Activated T-cell treated with anti-CD3 and anti-CD28 coated beads, Interleukin-2, amount 50 U/mL, for 72 hours (primary cell): ENCODE results near the gene GNG3. TPM values are rescaled to one million over a fixed set of nuclear protein-coding genes. Genes with fewer than 3 reads are reported as not detected.
"Not testable (repeated sequence)": the region's sequence is repeated elsewhere in the genome, so short reads cannot be mapped to it uniquely, and the experiment has no call there.

ENCODE experiments used
- ATAC-seq, 2 donors: fragments of 150-1000 bp; cut with Tn5 transposase; replicated peaks in 1 of 2; 2 replicates each; pipeline ENCODE4 v1.10.0; 2021; ENCODE audit warnings: moderate library complexity in 2 of 2, mild to moderate bottlenecking in 1 of 2
- DNase-seq, 2 donors: peaks; one replicate each; pipeline ENCODE4 v3.0.0; 2021 to 2022; ENCODE audit warnings: mixed read lengths in 1 of 2
- H3K27ac Mint-ChIP-seq: one replicate; pipeline ENCODE4 v1.8.0; 2022; ENCODE audit warnings: mild to moderate bottlenecking, moderate library complexity, mixed read lengths
- H3K27me3 Mint-ChIP-seq: one replicate; pipeline ENCODE4 v1.8.0; 2022; ENCODE audit warnings: low read depth, mixed read lengths
- H3K36me3 Mint-ChIP-seq, 2 donors: one replicate each; pipeline ENCODE4 v1.8.0; 2022; ENCODE audit warnings: mixed read lengths in 2 of 2, mild to moderate bottlenecking in 1 of 2; ENCODE audit not compliant: insufficient read depth in 2 of 2
- H3K4me1 Mint-ChIP-seq: one replicate; pipeline ENCODE4 v1.8.0; 2022; ENCODE audit warnings: low read depth, mixed read lengths
- H3K4me3 Mint-ChIP-seq, 2 donors: one replicate each; pipeline ENCODE4 v1.8.0; 2022; ENCODE audit warnings: mild to moderate bottlenecking in 2 of 2, mixed read lengths in 2 of 2, moderate library complexity in 2 of 2
- H3K9me3 Mint-ChIP-seq, 2 donors: one replicate each; pipeline ENCODE4 v1.8.0; 2022; ENCODE audit warnings: mixed read lengths in 2 of 2
- total RNA-seq, 2 donors: library from RNA; stranded (reverse); gene quantifications; one replicate each; pipeline ENCODE4 v1.2.3, GENCODE V29; 2022

GNG3 gene
- not detected for total RNA-seq

- H3K9me3 Mint-ChIP-seq, result no peaks in the 10 kb centered on the region
- no peak for ATAC-seq
- H3K4me3 Mint-ChIP-seq, result peak within 1 kb of the TSS; percentile 89 to 96
- H3K27me3 Mint-ChIP-seq, result no peaks in the 10 kb centered on the region
- no peak within 1 kb of the TSS for H3K27ac Mint-ChIP-seq
- DNase-seq, result peak in 1 of 2 donors; percentile 11
- H3K4me1 Mint-ChIP-seq, result peaks cover 55% of the 10 kb centered on the region
- peaks cover 0 to 10% of the 10 kb centered on the region in 2 donors for H3K36me3 Mint-ChIP-seq
These were observed at the start of gene GNG3, which contains the start of gene BSCL2 for GRCh38 chr11:62707277-62707861. Gene GNG3, plus strand, starts transcription at chr11:62707676. Its CDS starts 620 bp downstream, at chr11:62708296. Gene BSCL2, minus strand, starts transcription at chr11:62707424. Its CDS starts 229 bp downstream, at chr11:62707195.

GRCh38 chr11:62664405-62665074, 42.9 kb upstream of the GNG3 start:
- peak overlapping the region; percentile 95 for H3K27ac Mint-ChIP-seq
- peak overlapping the region; percentile 96 to 97 for H3K4me3 Mint-ChIP-seq
- H3K9me3 Mint-ChIP-seq, result no peaks in the 10 kb centered on the region
- no peaks in the 10 kb centered on the region for H3K27me3 Mint-ChIP-seq
- H3K36me3 Mint-ChIP-seq, result peaks cover 4 to 16% of the 10 kb centered on the region in 2 donors
- DNase-seq (peak; percentile 69 to 72), ATAC-seq (peak; percentile 54)
- H3K4me1 Mint-ChIP-seq, result peaks cover 39% of the 10 kb centered on the region

- DNase-seq (peak; percentile 97 to 99), ATAC-seq (peak; percentile 86 to 90)
- H3K4me3 Mint-ChIP-seq, result peak within 1 kb of the TSS; percentile 96 to 97
- H3K9me3 Mint-ChIP-seq, result no peaks in the 10 kb centered on the region
- peaks cover 45% of the 10 kb centered on the region for H3K4me1 Mint-ChIP-seq
- peak within 1 kb of the TSS; percentile 95 for H3K27ac Mint-ChIP-seq
- H3K27me3 Mint-ChIP-seq, result no peaks in the 10 kb centered on the region
- peaks cover 4 to 16% of the 10 kb centered on the region in 2 donors for H3K36me3 Mint-ChIP-seq
These were observed 42.3 kb upstream of the GNG3 start, which contains the start of the genes C11orf98 and CSKMT for GRCh38 chr11:62665075-62665598. Gene C11orf98, minus strand, starts transcription at chr11:62665210. Its CDS starts 41 bp downstream, at chr11:62665169. Gene CSKMT, plus strand, starts transcription at chr11:62665312. Its CDS starts 568 bp downstream, at chr11:62665880.

GRCh38 chr11:62665599-62666258, 41.7 kb upstream of the GNG3 start:
- Mint-ChIP-seq H3K27me3 (no peaks in the 10 kb centered on the region), H3K9me3 (no peaks in the 10 kb centered on the region), H3K4me3 (peak overlapping the region; percentile 96 to 97), H3K4me1 (peaks cover 50% of the 10 kb centered on the region), H3K36me3 (peaks cover 4 to 16% of the 10 kb centered on the region in 2 donors), H3K27ac (peak overlapping the region; percentile 95)
- ATAC-seq, result peak; percentile 27 to 39
- peak; percentile 62 to 73 for DNase-seq

GRCh38 chr11:62666259-62666926, 41.1 kb upstream of the GNG3 start:
- no peaks in the 10 kb centered on the region for H3K27me3 Mint-ChIP-seq
- H3K36me3 Mint-ChIP-seq, result peaks cover 8 to 18% of the 10 kb centered on the region in 2 donors
- DNase-seq (no peak), ATAC-seq (no peak)
- H3K4me1 Mint-ChIP-seq, result peaks cover 56% of the 10 kb centered on the region
- peak overlapping the region; percentile 95 for H3K27ac Mint-ChIP-seq
- H3K4me3 Mint-ChIP-seq, result peak overlapping the region; percentile 96 to 97
- H3K9me3 Mint-ChIP-seq, result no peaks in the 10 kb centered on the region

GRCh38 chr11:62667460-62667859, 40.0 kb upstream of the GNG3 start:
- Mint-ChIP-seq H3K27ac (peak overlapping the region; percentile 95), H3K9me3 (no peaks in the 10 kb centered on the region), H3K36me3 (peaks cover 8 to 19% of the 10 kb centered on the region in 2 donors), H3K4me1 (peaks cover 58% of the 10 kb centered on the region), H3K27me3 (no peaks in the 10 kb centered on the region), H3K4me3 (peak overlapping the region; percentile 96 to 97)
- no peak for DNase-seq
- ATAC-seq, result no peak

- Mint-ChIP-seq H3K27me3 (no peaks in the 10 kb centered on the region), H3K36me3 (peaks cover 7 to 13% of the 10 kb centered on the region in 2 donors), H3K4me3 (peak overlapping the region; percentile 92 to 100), H3K27ac (peak overlapping the region; percentile 91), H3K4me1 (peaks cover 61% of the 10 kb centered on the region), H3K9me3 (no peaks in the 10 kb centered on the region)
- no peak for DNase-seq
- no peak for ATAC-seq
These were observed 37.9 kb upstream of the GNG3 start for GRCh38 chr11:62669420-62670161.

- peaks cover 10 to 17% of the 10 kb centered on the region in 2 donors for H3K36me3 Mint-ChIP-seq
- peak overlapping the region; percentile 92 to 100 for H3K4me3 Mint-ChIP-seq
- no peaks in the 10 kb centered on the region for H3K27me3 Mint-ChIP-seq
- peaks cover 66% of the 10 kb centered on the region for H3K4me1 Mint-ChIP-seq
- H3K9me3 Mint-ChIP-seq, result no peaks in the 10 kb centered on the region
- peak in 1 of 2 donors; percentile 34 for DNase-seq
- peak overlapping the region; percentile 91 for H3K27ac Mint-ChIP-seq
- ATAC-seq, result peak; percentile 24 to 35
These were observed 36.3 kb upstream of the GNG3 start for GRCh38 chr11:62671236-62671607.

- peaks cover 9 to 14% of the 10 kb centered on the region in 2 donors for H3K36me3 Mint-ChIP-seq
- DNase-seq (peak; percentile 83 to 86), ATAC-seq (peak; percentile 85 to 88)
- H3K27me3 Mint-ChIP-seq, result no peaks in the 10 kb centered on the region
- peak within 1 kb of the TSS; percentile 92 to 100 for H3K4me3 Mint-ChIP-seq
- H3K27ac Mint-ChIP-seq, result peak within 1 kb of the TSS; percentile 94
- H3K9me3 Mint-ChIP-seq, result no peaks in the 10 kb centered on the region
- H3K4me1 Mint-ChIP-seq, result peaks cover 66% of the 10 kb centered on the region
These were observed 35.7 kb upstream of the GNG3 start, which contains the start of the genes LBHD1 and UQCC3 for GRCh38 chr11:62671608-62672389. Gene LBHD1, minus strand, starts transcription at chr11:62672267. Its CDS starts 2,236 bp downstream, at chr11:62670031. Gene UQCC3, plus strand, starts transcription at chr11:62671673. Its CDS starts 73 bp downstream, at chr11:62671746.

- H3K9me3 Mint-ChIP-seq, result no peaks in the 10 kb centered on the region
- DNase-seq (no peak), ATAC-seq (no peak)
- no peaks in the 10 kb centered on the region for H3K27me3 Mint-ChIP-seq
- peaks cover 66% of the 10 kb centered on the region for H3K4me1 Mint-ChIP-seq
- peak overlapping the region; percentile 92 to 100 for H3K4me3 Mint-ChIP-seq
- peaks cover 11 to 23% of the 10 kb centered on the region in 2 donors for H3K36me3 Mint-ChIP-seq
- no peak overlapping the region for H3K27ac Mint-ChIP-seq
These were observed 34.3 kb upstream of the GNG3 start for GRCh38 chr11:62673196-62673525.

- H3K27ac Mint-ChIP-seq, H3K27me3 Mint-ChIP-seq, ATAC-seq, H3K9me3 Mint-ChIP-seq, H3K4me3 Mint-ChIP-seq, DNase-seq: not testable (repeated sequence)
- H3K36me3 Mint-ChIP-seq, result peaks cover 11 to 21% of the 10 kb centered on the region in 2 donors
- peaks cover 68% of the 10 kb centered on the region for H3K4me1 Mint-ChIP-seq
These were observed 32.1 kb upstream of the GNG3 start for GRCh38 chr11:62675415-62675814.
